ENCODE results near the gene CHMP2A. TPM values are rescaled to one million over a fixed set of nuclear protein-coding genes. Genes with fewer than 3 reads are reported as not detected.
A peak's percentile ranks its signal among the peaks of the same experiment; 100 is the strongest.

CHMP2A gene
- total RNA-seq, 1 donor = 106 TPM

- DNase-seq (ENCODE audit: insufficient read length, low spot score, missing footprints) = no peak
- Histone ChIP-seq H3K4me1 (ENCODE audit: insufficient read depth, low read length) (no peaks in the 10 kb centered on the region), H3K4me2 (ENCODE audit: insufficient read depth, low read length) (no peak overlapping the region), H4K20me1 (ENCODE audit: insufficient read depth, low read length) (no peaks in the 10 kb centered on the region), H3K27me3 (ENCODE audit: insufficient read depth, low read length) (peaks cover 14% of the 10 kb centered on the region), H2AFZ (ENCODE audit: low read length) (no peak overlapping the region), H3K36me3 (ENCODE audit: insufficient read depth, low read length) (no peaks in the 10 kb centered on the region), H3K4me3 (ENCODE audit: insufficient read depth, low read length) (no peak overlapping the region), H3K79me2 (ENCODE audit: insufficient read depth, low read length) (no peaks in the 10 kb centered on the region), H3K9me3 (ENCODE audit: low read depth, low read length) (no peaks in the 10 kb centered on the region), H3K27ac (ENCODE audit: low read depth, low read length) (no peak overlapping the region)
- TF ChIP-seq CTCF (IDR thresholded peaks at IDR 0.05; ENCODE audit: extremely low read depth, low read depth, low read length) = no peak
Observed at GRCh38 chr19:58531034-58531840, 23.7 kb downstream of the CHMP2A start.

- no peak overlapping the region for H3K4me2 ChIP-seq (ENCODE audit: insufficient read depth, low read length)
- H3K79me2 ChIP-seq (ENCODE audit: insufficient read depth, low read length) = no peaks in the 10 kb centered on the region
- H3K4me3 ChIP-seq (ENCODE audit: insufficient read depth, low read length) = no peak overlapping the region
- peak; percentile 5 for DNase-seq (ENCODE audit: insufficient read length, low spot score, missing footprints)
- H3K4me1 ChIP-seq (ENCODE audit: insufficient read depth, low read length) = no peaks in the 10 kb centered on the region
- no peaks in the 10 kb centered on the region for H3K36me3 ChIP-seq (ENCODE audit: insufficient read depth, low read length)
- peaks cover 14% of the 10 kb centered on the region for H3K27me3 ChIP-seq (ENCODE audit: insufficient read depth, low read length)
- no peak for TF ChIP-seq CTCF (IDR thresholded peaks at IDR 0.05; ENCODE audit: extremely low read depth, low read depth, low read length)
- no peaks in the 10 kb centered on the region for H4K20me1 ChIP-seq (ENCODE audit: insufficient read depth, low read length)
- no peaks in the 10 kb centered on the region for H3K9me3 ChIP-seq (ENCODE audit: low read depth, low read length)
- H3K27ac ChIP-seq (ENCODE audit: low read depth, low read length) = no peak overlapping the region
- no peak overlapping the region for H2AFZ ChIP-seq (ENCODE audit: low read length)
Observed at GRCh38 chr19:58529405-58529804, 25.5 kb downstream of the CHMP2A start.

GRCh38 chr19:58522709-58523108 is 32.2 kb downstream of the CHMP2A start:
- no peak overlapping the region for H2AFZ ChIP-seq (ENCODE audit: low read length)

More at GRCh38 chr19:58522709-58523108, 32.2 kb downstream of the CHMP2A start:
- no peak overlapping the region for H3K4me3 ChIP-seq (ENCODE audit: insufficient read depth, low read length)
- no peaks in the 10 kb centered on the region for H3K27me3 ChIP-seq (ENCODE audit: insufficient read depth, low read length)
- no peak overlapping the region for H3K4me2 ChIP-seq (ENCODE audit: insufficient read depth, low read length)
- no peaks in the 10 kb centered on the region for H3K36me3 ChIP-seq (ENCODE audit: insufficient read depth, low read length)
- peak; percentile 29 for DNase-seq (ENCODE audit: insufficient read length, low spot score, missing footprints)
- peaks cover 12% of the 10 kb centered on the region for H3K79me2 ChIP-seq (ENCODE audit: insufficient read depth, low read length)
- peaks cover 14% of the 10 kb centered on the region for H3K4me1 ChIP-seq (ENCODE audit: insufficient read depth, low read length)
- TF ChIP-seq CTCF (IDR thresholded peaks at IDR 0.05; ENCODE audit: extremely low read depth, low read depth, low read length) = no peak
- peaks cover 6% of the 10 kb centered on the region for H4K20me1 ChIP-seq (ENCODE audit: insufficient read depth, low read length)
- no peaks in the 10 kb centered on the region for H3K9me3 ChIP-seq (ENCODE audit: low read depth, low read length)
- H3K27ac ChIP-seq (ENCODE audit: low read depth, low read length) = no peak overlapping the region
